HFFc6 (cell line): ENCODE data around the gene ISCA2. TPM values are rescaled to one million over a fixed set of nuclear protein-coding genes. Genes with fewer than 3 reads are reported as not detected.
"Not testable (repeated sequence)": the region's sequence is repeated elsewhere in the genome, so short reads cannot be mapped to it uniquely, and the experiment has no call there.

Experiments used
- DNase-seq: peaks from one replicate; pipeline ENCODE4 v3.0.0-alpha.2; 2018
- H3K27ac Mint-ChIP-seq: 2 replicates; pipeline ENCODE4 v1.8.0; 2020; ENCODE audit warnings: mild to moderate bottlenecking, mixed read lengths
- H3K27me3 Mint-ChIP-seq: 2 replicates; pipeline ENCODE4 v1.8.0; 2021; ENCODE audit warnings: mild to moderate bottlenecking, moderate library complexity, mixed read lengths; ENCODE audit not compliant: insufficient read depth
- H3K36me3 Mint-ChIP-seq: 2 replicates; pipeline ENCODE4 v1.8.0; 2021; ENCODE audit warnings: low read depth, mixed read lengths
- H3K4me1 Mint-ChIP-seq: 2 replicates; pipeline ENCODE4 v1.8.0; 2020; ENCODE audit warnings: low read depth, mixed read lengths
- H3K4me3 Mint-ChIP-seq: 2 replicates; pipeline ENCODE4 v1.8.0; 2020; ENCODE audit warnings: mild to moderate bottlenecking, moderate library complexity, mixed read lengths
- H3K9me3 Mint-ChIP-seq: 2 replicates; pipeline ENCODE4 v1.8.0; 2020; ENCODE audit warnings: mild to moderate bottlenecking, mixed read lengths
- long read RNA-seq: library from polyadenylated mRNA; unstranded; transcript quantifications from one replicate; pipeline ENCODE4 v2.0.0, GENCODE V29; 2019
- total RNA-seq, 6 experiments: library from RNA; stranded (reverse); fragmentation: NEBNext Ultra II Directional; extraction: Animal tissue kit (Norgen Biotek cat#: 25700); gene quantifications; 2 replicates in 1 of 6; 3 replicates in 5 of 6; pipeline ENCODE4 v1.2.3, GENCODE V29; 2021
- TF ChIP-seq, protein P1 (sequence below): fragments of 200-600 bp; sonication (generic); IDR thresholded peaks from 2 replicates; pipeline ENCODE4 v1.5.0; 2021; ENCODE audit warnings: antibody characterized with exemption, mild to moderate bottlenecking

ISCA2 gene, protein sequence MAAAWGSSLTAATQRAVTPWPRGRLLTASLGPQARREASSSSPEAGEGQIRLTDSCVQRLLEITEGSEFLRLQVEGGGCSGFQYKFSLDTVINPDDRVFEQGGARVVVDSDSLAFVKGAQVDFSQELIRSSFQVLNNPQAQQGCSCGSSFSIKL
- 10 to 100 TPM; 27.7 to 39.4 (median 30.5) TPM for total RNA-seq
- long read RNA-seq, transcript ISCA2-204 (4 exons, 2,626 nt): major isoform, 60 of 68 reads
- long read RNA-seq, partial matches to known transcripts: 6 of 68 reads
- long read RNA-seq, other reads (novel, unspliced or antisense): 1 of 68 reads

DNA sequence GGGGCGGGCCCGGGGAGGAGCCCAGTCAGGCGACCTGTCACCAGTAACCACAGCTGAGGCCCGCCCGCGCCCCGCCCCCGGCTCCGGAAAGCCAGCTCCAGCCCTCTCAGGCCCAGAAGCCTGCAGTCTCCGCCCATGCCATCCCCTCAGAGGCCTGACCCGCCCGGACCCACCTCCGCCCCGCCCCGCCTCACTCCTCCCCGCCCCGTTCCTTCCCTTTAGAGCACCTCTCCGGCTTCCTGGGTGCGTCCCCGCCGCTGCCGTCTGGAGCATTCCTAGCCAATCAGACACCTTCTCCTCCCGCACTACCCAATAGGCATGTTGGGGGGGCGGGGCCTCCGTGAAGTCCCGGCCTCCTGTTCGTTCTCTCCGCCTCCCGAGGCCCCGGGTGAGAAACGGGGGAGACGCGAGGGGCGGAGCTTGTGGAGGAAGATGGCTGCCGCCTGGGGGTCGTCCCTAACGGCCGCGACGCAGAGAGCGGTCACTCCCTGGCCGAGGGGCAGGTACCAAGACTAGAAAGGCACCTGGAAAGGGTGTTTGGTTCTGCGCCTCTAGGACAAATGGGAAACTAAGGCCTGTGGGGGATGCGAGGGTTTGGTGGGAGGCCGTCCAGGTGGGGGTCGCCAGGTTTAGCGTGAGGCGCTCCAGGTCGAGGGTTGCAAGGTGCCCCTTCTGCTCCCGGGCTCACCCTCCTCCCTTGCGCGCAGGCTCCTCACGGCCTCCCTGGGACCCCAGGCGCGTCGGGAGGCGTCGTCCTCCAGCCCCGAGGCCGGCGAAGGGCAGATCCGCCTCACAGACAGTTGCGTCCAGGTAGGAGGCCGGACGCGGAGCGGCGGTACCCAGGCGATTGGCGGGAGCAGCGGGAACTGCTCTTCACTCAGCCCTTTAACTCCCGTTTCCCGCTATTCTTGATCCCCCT lies at the start of gene ISCA2:
ISCA2 (plus strand) TSS at position 423 of the 919 bp plus-strand sequence; CDS start at position 433, 10 bp downstream.
- H3K36me3 Mint-ChIP-seq: no peaks in the 10 kb centered on the region; the same call in 1 of the 2 replicates
- TF ChIP-seq, protein P1, sequence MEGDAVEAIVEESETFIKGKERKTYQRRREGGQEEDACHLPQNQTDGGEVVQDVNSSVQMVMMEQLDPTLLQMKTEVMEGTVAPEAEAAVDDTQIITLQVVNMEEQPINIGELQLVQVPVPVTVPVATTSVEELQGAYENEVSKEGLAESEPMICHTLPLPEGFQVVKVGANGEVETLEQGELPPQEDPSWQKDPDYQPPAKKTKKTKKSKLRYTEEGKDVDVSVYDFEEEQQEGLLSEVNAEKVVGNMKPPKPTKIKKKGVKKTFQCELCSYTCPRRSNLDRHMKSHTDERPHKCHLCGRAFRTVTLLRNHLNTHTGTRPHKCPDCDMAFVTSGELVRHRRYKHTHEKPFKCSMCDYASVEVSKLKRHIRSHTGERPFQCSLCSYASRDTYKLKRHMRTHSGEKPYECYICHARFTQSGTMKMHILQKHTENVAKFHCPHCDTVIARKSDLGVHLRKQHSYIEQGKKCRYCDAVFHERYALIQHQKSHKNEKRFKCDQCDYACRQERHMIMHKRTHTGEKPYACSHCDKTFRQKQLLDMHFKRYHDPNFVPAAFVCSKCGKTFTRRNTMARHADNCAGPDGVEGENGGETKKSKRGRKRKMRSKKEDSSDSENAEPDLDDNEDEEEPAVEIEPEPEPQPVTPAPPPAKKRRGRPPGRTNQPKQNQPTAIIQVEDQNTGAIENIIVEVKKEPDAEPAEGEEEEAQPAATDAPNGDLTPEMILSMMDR: 0 out of 2 replicates have a peak, but pooled peaks have one; percentile 8
- H3K9me3 Mint-ChIP-seq: no peaks in the 10 kb centered on the region
- peak; percentile 99 for DNase-seq
- peak within 1 kb of the TSS; percentile 79 for H3K27ac Mint-ChIP-seq
- H3K27me3 Mint-ChIP-seq: no peaks in the 10 kb centered on the region; the same call in 1 of the 2 replicates
- H3K4me3 Mint-ChIP-seq: no peak within 1 kb of the TSS; the same call in 1 of the 2 replicates
- peaks cover 34% of the 10 kb centered on the region for H3K4me1 Mint-ChIP-seq

DNA sequence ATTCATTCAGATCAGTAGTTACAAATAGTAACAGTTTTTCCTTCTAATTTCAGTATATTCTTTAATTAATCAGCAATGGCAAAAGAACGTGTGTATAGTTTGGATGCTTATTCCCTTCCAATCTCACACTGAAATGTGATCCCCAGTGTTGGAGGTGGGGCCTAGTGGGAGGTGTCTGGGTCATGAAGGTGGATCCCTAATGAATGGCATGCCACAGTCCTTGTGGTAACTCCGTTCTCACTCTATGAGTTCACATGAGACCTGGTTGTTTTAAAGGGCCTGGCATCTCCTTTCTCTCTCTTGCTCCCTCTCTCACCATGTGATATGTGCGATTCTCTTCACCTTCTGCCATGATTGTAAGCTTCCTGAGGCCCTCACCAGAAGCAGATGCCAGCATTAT lies 48.7 kb upstream of the ISCA2 start:
- Mint-ChIP-seq H3K27ac (no peak overlapping the region), H3K27me3 (peaks cover 8% of the 10 kb centered on the region), H3K36me3 (no peaks in the 10 kb centered on the region), H3K9me3 (no peaks in the 10 kb centered on the region), H3K4me1 (no peaks in the 10 kb centered on the region), H3K4me3 (no peak overlapping the region)
- TF ChIP-seq, protein P1: no peak
- DNase-seq: no peak

DNA sequence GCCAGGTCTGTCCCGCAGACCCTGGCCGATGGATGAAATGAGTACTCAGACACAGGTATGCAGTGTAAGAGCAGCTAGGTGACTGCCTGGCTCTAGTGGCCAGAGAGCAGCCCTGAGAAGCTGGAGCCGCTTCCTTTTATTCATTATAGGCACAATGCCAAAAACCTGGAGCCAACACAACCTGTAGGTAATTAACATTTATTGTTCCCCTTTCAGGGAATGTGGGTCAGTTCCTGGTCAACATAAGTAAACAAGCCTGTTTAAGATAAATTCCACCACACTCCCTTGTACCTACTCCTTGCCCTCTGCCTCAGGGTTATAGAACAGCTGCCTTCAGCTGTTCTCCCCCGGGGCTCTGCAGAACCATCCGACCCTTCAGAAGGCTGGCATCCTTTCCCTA lies 39.2 kb upstream of the ISCA2 start:
- not testable (repeated sequence) for H3K36me3 Mint-ChIP-seq, H3K9me3 Mint-ChIP-seq, H3K4me3 Mint-ChIP-seq, DNase-seq, H3K4me1 Mint-ChIP-seq, H3K27ac Mint-ChIP-seq
- peaks cover 51% of the 10 kb centered on the region for H3K27me3 Mint-ChIP-seq

DNA sequence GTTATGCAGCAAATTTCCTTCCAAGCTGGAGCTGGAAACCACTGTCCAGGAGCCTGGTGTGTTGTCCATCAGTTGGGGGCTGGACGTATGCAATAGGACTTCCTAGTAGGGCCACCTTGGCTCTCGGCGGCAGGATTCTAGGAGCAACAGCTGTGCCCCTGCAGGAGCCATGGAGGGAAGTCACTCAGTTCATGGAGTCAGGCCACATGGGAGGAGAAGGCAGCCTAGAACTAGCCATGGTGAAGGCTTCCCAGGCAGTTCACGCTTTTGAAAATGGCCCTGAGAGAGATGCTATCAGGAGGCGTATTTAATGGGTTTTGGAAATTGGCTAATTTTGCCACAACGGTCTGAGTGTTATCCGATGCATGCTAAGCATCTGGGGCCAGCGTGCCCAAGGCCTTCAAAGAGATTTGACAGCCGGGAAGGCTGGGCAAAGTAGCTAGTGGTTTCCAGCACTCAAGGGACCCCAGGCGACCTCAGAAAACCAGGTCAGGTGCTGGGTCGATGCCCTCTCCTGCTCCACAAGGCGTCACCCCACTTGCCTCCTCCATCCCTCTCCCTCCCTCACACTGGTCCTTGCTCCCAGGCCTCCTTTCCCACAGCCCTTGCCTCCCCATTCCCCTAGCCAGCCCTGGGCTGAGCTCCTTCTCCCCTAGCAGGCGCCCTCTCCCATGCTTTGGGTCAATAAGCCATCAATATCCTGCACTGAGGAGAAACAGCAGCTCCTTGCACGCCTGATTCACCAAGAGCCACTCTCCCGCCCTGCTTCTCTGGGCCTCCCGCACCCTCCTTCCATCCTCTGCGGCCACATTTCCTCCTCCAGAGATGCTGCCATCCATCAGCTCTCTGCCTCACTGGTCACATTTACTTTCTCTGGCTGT lies 36.6 kb upstream of the ISCA2 start:
- Mint-ChIP-seq H3K9me3 (no peaks in the 10 kb centered on the region), H3K4me3 (no peak overlapping the region), H3K27ac (no peak overlapping the region), H3K27me3 (peaks cover 49% of the 10 kb centered on the region), H3K36me3 (no peaks in the 10 kb centered on the region), H3K4me1 (peaks cover 12% of the 10 kb centered on the region)
- TF ChIP-seq, protein P1: no peak
- DNase-seq: no peak

DNA sequence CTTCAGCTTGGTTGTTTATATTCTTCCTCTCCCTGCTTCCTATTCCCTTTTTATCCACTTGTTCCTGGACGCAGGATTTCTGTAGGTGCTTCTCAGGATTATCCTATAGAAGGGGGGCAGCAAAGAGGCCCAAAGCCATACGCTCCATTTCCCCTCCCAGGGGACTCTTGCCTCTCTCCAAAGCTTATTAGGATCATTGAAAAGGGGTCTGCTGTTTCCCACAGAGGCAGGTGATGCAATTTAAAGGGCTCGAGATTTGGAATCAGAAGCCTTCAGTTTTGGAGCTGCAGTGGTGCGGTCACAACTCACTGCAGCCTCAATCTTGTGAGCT lies 36.0 kb upstream of the ISCA2 start:
- TF ChIP-seq, protein P1: no peak
- peaks cover 12% of the 10 kb centered on the region for H3K4me1 Mint-ChIP-seq
- H3K27ac Mint-ChIP-seq: no peak overlapping the region
- no peaks in the 10 kb centered on the region for H3K9me3 Mint-ChIP-seq
- H3K36me3 Mint-ChIP-seq: no peaks in the 10 kb centered on the region
- peaks cover 48% of the 10 kb centered on the region for H3K27me3 Mint-ChIP-seq
- H3K4me3 Mint-ChIP-seq: no peak overlapping the region
- DNase-seq: no peak
